PC-3 (cell line): ENCODE measurements around the gene TRMT112. TPM values are rescaled to one million over a fixed set of nuclear protein-coding genes. Genes with fewer than 3 reads are reported as not detected.

Experiments
- ATAC-seq: fragments of 200-7000 bp; cut with Tn5 transposase; 2 replicates; pipeline ENCODE4 v1.9.1; 2020; ENCODE audit warnings: mild to moderate bottlenecking, moderate library complexity
- BruUV-seq: library from RNA; stranded (reverse); fragments of 400-500 nt; replicated peaks from 2 replicates; lab custom pipeline; 2021; lab: Mats Ljungman, UMichigan
- CTCF ChIA-PET: fragments of 300-600 bp; sonication (Branson Sonifier 250); formaldehyde crosslinking; loops from one replicate; lab custom pipeline; 2022; ENCODE audit warnings: antibody characterized with exemption; lab: Charles Lee
- POLR2A ChIA-PET: fragments of 300-600 bp; sonication (Branson Sonifier 250); formaldehyde crosslinking; loops from one replicate; lab custom pipeline; 2022; ENCODE audit warnings: antibody characterized with exemption; ENCODE audit not compliant: unreplicated experiment; lab: Charles Lee
- DNase-seq: peaks from one replicate; pipeline ENCODE4 v3.0.0-alpha.2; 2015
- H2AFZ ChIP-seq: fragments of 300-600 bp; sonication (generic); 2 replicates; pipeline ENCODE4 v1.6.0; 2016; ENCODE audit warnings: antibody characterized with exemption, low read length
- H3F3A ChIP-seq: fragments of 300-600 bp; sonication (generic); one replicate; pipeline ENCODE4 v1.6.0; 2017; ENCODE audit warnings: antibody characterized with exemption, low read length, control low read depth, mild to moderate bottlenecking; ENCODE audit not compliant: unreplicated experiment
- H3K27ac ChIP-seq: fragments of 300-600 bp; sonication (generic); 2 replicates; pipeline ENCODE4 v1.5.1; 2016; ENCODE audit warnings: mild to moderate bottlenecking, low read length
- H3K27me3 ChIP-seq: fragments of 300-600 bp; sonication (generic); 2 replicates; pipeline ENCODE4 v1.6.1; 2016; ENCODE audit warnings: low read length, mixed read lengths
- H3K36me3 ChIP-seq: fragments of 300-600 bp; sonication (generic); 2 replicates; pipeline ENCODE4 v1.6.1; 2016; ENCODE audit warnings: low read depth, mixed run types, low read length, mixed read lengths
- H3K4me1 ChIP-seq: fragments of 300-600 bp; sonication (generic); 2 replicates; pipeline ENCODE4 v1.5.1; 2016; ENCODE audit warnings: low read length; ENCODE audit not compliant: insufficient read depth
- H3K4me2 ChIP-seq: fragments of 300-600 bp; sonication (generic); 2 replicates; pipeline ENCODE4 v1.6.0; 2016; ENCODE audit warnings: low read length
- H3K4me3 ChIP-seq: fragments of 300-600 bp; sonication (generic); 2 replicates; pipeline ENCODE4 v1.5.1; 2016; ENCODE audit warnings: mild to moderate bottlenecking, low read length, mixed read lengths
- H3K79me2 ChIP-seq: fragments of 300-600 bp; sonication (generic); 2 replicates; pipeline ENCODE4 v1.6.1; 2017; ENCODE audit warnings: low read length, mixed read lengths
- H3K9ac ChIP-seq: fragments of 300-600 bp; sonication (generic); 2 replicates; pipeline ENCODE4 v1.6.0; 2016; ENCODE audit warnings: mild to moderate bottlenecking, low read length
- H3K9me2 ChIP-seq: fragments of 300-600 bp; sonication (generic); replicated peaks from 2 replicates; pipeline ENCODE4 v1.6.1; 2016; ENCODE audit warnings: mixed run types, low read length, mixed read lengths
- H3K9me3 ChIP-seq: fragments of 300-600 bp; sonication (generic); 2 replicates; pipeline ENCODE4 v1.6.1; 2016; ENCODE audit warnings: low read length, mixed read lengths
- H4K20me1 ChIP-seq: fragments of 300-600 bp; sonication (generic); 2 replicates; pipeline ENCODE4 v1.6.1; 2016; ENCODE audit warnings: low read length, mixed read lengths
- CTCF ChIP-seq: fragments of 300-600 bp; sonication (generic); conservative IDR thresholded peaks from 2 replicates; pipeline ENCODE4 v1.5.1; 2017; ENCODE audit warnings: antibody characterized with exemption, low read depth, mild to moderate bottlenecking, low read length
- EZH2 ChIP-seq: fragments of 300-600 bp; sonication (generic); IDR thresholded peaks from one replicate; pipeline ENCODE4 v1.6.1; 2017; ENCODE audit warnings: antibody characterized with exemption, mild to moderate bottlenecking, low read length; ENCODE audit not compliant: unreplicated experiment
- EZH2phosphoT487 ChIP-seq: fragments of 300-600 bp; sonication (generic); IDR thresholded peaks from 2 replicates; pipeline ENCODE4 v1.6.1; 2018; ENCODE audit warnings: mild to moderate bottlenecking, antibody characterized with exemption, low read length, borderline replicate concordance
- intact Hi-C: fragments of 100-400 bp; cut with micrococcal nuclease; formaldehyde crosslinking; loops from 2 replicates; pipeline ENCODE4 v1.9.0; 2023
- total RNA-seq: library from RNA; depleted of rRNA; stranded (reverse); fragments of >200 nt; gene quantifications from 2 replicates; pipeline ENCODE4 v1.2.3, GENCODE V29; 2014

TRMT112 gene
- total RNA-seq, 1 experiment from 2014 or later, result 812 TPM

DNA sequence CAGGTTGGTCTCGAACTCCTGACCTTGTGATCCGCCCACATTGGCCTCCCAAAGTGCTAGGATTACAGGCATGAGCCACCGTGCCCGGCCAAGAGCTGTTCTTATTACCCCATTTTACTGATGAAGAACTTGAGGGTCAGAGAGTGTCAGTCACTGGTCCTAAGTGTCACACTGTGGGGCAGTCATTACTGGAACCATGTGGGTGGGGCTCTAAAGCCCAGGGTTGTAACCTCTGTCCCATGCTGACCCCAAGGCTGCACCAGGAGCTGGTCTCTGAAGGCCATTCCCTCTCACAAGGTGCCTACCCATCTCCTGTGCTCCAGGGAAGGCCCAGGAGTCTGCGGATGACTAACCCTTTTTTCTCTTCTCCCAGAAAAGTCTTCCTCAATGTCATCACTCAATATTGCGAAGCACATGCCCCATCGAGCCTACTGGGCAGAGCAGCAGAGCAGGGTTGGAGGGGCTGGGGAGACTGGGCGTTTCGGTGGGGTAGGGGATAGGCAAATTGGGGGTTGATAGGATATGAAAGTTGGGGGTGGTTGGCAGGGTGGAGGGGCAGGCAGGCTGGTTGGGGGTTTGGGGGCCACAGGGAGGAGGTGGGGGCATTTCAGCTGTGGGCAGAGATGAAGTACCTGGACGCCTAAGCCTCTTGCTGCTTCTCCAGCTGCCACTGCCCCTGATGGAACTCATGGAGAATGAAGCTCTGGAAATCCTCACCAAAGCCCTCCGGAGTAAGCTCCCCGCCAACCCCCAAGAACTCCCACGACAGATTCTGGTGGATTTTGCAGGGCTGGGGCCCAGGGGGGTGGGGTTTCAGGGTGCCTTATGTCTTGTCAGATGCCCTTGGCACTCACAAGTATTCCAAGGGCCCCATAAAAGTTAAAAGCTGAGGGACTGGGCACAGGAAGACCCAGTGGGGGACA, 14.0 kb downstream of the TRMT112 start:
- Histone ChIP-seq H3K27ac (no peak overlapping the region), H2AFZ (no peak overlapping the region), H3K9me2 (no peaks in the 10 kb centered on the region), H3K27me3 (peaks cover 18% of the 10 kb centered on the region), H3K9ac (no peak overlapping the region), H3K4me1 (peaks cover 35% of the 10 kb centered on the region), H4K20me1 (no peaks in the 10 kb centered on the region), H3K79me2 (peaks cover 26% of the 10 kb centered on the region), H3F3A (no peaks in the 10 kb centered on the region), H3K4me3 (no peak overlapping the region), H3K9me3 (no peaks in the 10 kb centered on the region), H3K4me2 (peak overlapping the region; percentile 92), H3K36me3 (no peaks in the 10 kb centered on the region)
- no peak for DNase-seq
- no peak for ATAC-seq
- POLR2A ChIA-PET, result interaction anchor here (1.0 kb wide), 1 partner anchor 62 kb away, joined by 9 read pairs; the partner anchor contains the start of gene FKBP2
- CTCF ChIA-PET, result interaction anchor here (0.6 to 2.0 kb wide), 10 partner anchors 15 to 1418 kb away, joined by 3 to 20 read pairs (median 6); partner anchors contain the start of gene PRDX5
- intact Hi-C loops, result loop anchor here (2.0 kb wide), 3 partner anchors 33 to 99 kb away; partner anchors contain the start of gene FKBP2
- TF ChIP-seq EZH2phosphoT487 (no peak), EZH2 (no peak), CTCF (no peak)
- no TSS peak for BruUV-seq

- intact Hi-C loops, result loop anchor here (2.0 kb wide), 3 partner anchors 15 to 53 kb away; partner anchors contain the start of genes BAD, GPR137 and PPP1R14B
- ATAC-seq, result no peak
- H3K4me3 ChIP-seq, result peak within 1 kb of the TSS; percentile 64
- H3K36me3 ChIP-seq, result no peaks in the 10 kb centered on the region
- H3K9me2 ChIP-seq, result no peaks in the 10 kb centered on the region
- H3K4me2 ChIP-seq, result peak within 1 kb of the TSS; percentile 90
- H3K79me2 ChIP-seq, result no peaks in the 10 kb centered on the region
- H2AFZ ChIP-seq, result peak within 1 kb of the TSS; percentile 82
- BruUV-seq, result no TSS peak
- TF ChIP-seq CTCF, result no peak
- TF ChIP-seq EZH2, result no peak
- no peak for TF ChIP-seq EZH2phosphoT487
- no peak within 1 kb of the TSS for H3K27ac ChIP-seq
- ChIA-PET CTCF (interaction anchor here (0.5 to 2.2 kb wide), 13 partner anchors 11 to 285 kb away, joined by 3 to 13 read pairs (median 4); partner anchors contain the start of genes FKBP2, PRDX5, STIP1 and TRMT112), POLR2A (interaction anchor here (1.1 kb wide), 1 partner anchor 59 kb away, joined by 3 read pairs; no protein-coding TSS in a partner anchor)
- no peaks in the 10 kb centered on the region for H3F3A ChIP-seq
- DNase-seq, result no peak
- peaks cover 18% of the 10 kb centered on the region for H3K27me3 ChIP-seq
- peaks cover 34% of the 10 kb centered on the region for H3K4me1 ChIP-seq
- H3K9ac ChIP-seq, result peak within 1 kb of the TSS; percentile 5; the same call in 1 of the 2 replicates
- H3K9me3 ChIP-seq, result no peaks in the 10 kb centered on the region
- no peaks in the 10 kb centered on the region for H4K20me1 ChIP-seq
Observed at GRCh38 chr11:64299847-64300648, 17.3 kb downstream of the TRMT112 start, which contains the start of gene CATSPERZ. TSS of gene CATSPERZ (plus strand) at chr11:64300358. CDS start at chr11:64300411, 53 bp downstream.
